Colonic mucosa (tissue), 4 donors: ENCODE measurements around the gene SLC29A3. TPM values are rescaled to one million over a fixed set of nuclear protein-coding genes. Genes with fewer than 3 reads are reported as not detected.

Experiments used
- DNase-seq: peaks from one replicate; pipeline ENCODE4 v3.0.0-alpha.2; 2020
- H3K27ac ChIP-seq: fragments of 200-600 bp; one replicate; pipeline ENCODE4 v1.8.0; 2021
- H3K27me3 ChIP-seq: fragments of 200-600 bp; one replicate; pipeline ENCODE4 v1.8.0; 2021
- H3K36me3 ChIP-seq: fragments of 200-600 bp; one replicate; pipeline ENCODE4 v1.8.0; 2021
- H3K4me1 ChIP-seq: fragments of 200-600 bp; one replicate; pipeline ENCODE4 v1.8.0; 2021; ENCODE audit warnings: mild to moderate bottlenecking
- H3K4me3 ChIP-seq: fragments of 200-600 bp; one replicate; pipeline ENCODE4 v1.8.0; 2021
- H3K9ac ChIP-seq, 2 donors: one replicate each; pipeline ENCODE4 v1.7.0; 2013; ENCODE audit warnings: control low read depth in 2 of 2, low read depth in 2 of 2, low read length in 2 of 2
- H3K9me3 ChIP-seq: fragments of 200-600 bp; one replicate; pipeline ENCODE4 v1.8.0; 2021
- intact Hi-C: fragments of 100-400 bp; cut with DNase I; formaldehyde crosslinking; loops from one replicate; pipeline ENCODE4 v1.14.1; 2022
- total RNA-seq, 2 donors: library from RNA; stranded (reverse); fragmentation: NEBNext Ultra II Directional in 1 of 2; extraction: Animal tissue kit (Norgen Biotek cat#: 25700) in 1 of 2; gene quantifications; one replicate each; pipeline ENCODE4 v1.2.1, GENCODE V29; 2021
- TF ChIP-seq, protein P1 (sequence below): fragments of 200-600 bp; IDR thresholded peaks from one replicate; pipeline ENCODE4 v1.8.0; 2022; ENCODE audit warnings: antibody characterized with exemption, mild to moderate bottlenecking
- donor health status: healthy.
- donor health status: DM: no; HTN: no; CAD: no.
- donor health status: DM: no; HTN: no; CAD: no.

The SLC29A3 gene
- total RNA-seq, 2 donors from 2014 or later = 3.8 to 6.5 TPM

DNA sequence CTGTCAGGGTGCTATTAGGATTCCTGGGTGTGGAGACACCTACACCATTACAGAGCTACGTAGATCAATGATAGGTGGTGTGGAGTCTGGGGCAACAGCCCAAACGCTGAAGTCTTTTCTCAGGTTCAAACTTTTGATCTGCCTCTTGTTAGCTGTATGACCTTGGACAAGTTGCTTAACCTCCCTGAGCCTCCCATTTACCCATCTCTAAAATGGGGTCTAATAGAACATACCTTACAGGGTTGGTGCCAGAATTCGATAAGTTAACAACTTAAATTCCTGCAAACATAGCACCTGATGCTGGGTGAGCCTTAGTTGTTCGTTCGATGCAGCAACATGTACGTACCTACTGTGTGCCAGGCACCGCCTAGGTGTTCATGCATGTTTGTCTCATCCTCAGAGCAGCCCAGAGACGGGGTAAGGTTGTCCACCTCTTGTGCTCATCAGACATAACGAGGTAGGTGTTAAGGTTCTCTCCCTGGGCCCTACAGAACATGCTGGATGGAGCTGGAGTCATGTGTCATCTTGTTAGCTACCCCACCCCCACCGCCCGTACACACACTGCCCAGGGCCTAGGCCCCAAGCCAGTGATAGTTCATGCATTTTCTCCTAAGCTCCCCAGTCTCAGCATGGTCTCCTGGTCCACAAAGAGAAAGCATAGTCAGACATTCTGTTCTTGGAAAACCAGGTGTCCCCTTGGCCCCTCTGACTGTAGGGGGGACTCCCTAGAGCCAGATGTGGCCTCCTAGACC lies 41.0 kb upstream of the SLC29A3 start:
- no peaks in the 10 kb centered on the region for H3K36me3 ChIP-seq
- TF ChIP-seq, protein P1, sequence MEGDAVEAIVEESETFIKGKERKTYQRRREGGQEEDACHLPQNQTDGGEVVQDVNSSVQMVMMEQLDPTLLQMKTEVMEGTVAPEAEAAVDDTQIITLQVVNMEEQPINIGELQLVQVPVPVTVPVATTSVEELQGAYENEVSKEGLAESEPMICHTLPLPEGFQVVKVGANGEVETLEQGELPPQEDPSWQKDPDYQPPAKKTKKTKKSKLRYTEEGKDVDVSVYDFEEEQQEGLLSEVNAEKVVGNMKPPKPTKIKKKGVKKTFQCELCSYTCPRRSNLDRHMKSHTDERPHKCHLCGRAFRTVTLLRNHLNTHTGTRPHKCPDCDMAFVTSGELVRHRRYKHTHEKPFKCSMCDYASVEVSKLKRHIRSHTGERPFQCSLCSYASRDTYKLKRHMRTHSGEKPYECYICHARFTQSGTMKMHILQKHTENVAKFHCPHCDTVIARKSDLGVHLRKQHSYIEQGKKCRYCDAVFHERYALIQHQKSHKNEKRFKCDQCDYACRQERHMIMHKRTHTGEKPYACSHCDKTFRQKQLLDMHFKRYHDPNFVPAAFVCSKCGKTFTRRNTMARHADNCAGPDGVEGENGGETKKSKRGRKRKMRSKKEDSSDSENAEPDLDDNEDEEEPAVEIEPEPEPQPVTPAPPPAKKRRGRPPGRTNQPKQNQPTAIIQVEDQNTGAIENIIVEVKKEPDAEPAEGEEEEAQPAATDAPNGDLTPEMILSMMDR = no peak
- H3K9me3 ChIP-seq = no peaks in the 10 kb centered on the region
- no peak for DNase-seq
- no peak overlapping the region for H3K9ac ChIP-seq
- no peaks in the 10 kb centered on the region for H3K4me1 ChIP-seq
- no peaks in the 10 kb centered on the region for H3K27me3 ChIP-seq
- H3K27ac ChIP-seq = no peak overlapping the region
- no peak overlapping the region for H3K4me3 ChIP-seq
- intact Hi-C loops = no loop called here

DNA sequence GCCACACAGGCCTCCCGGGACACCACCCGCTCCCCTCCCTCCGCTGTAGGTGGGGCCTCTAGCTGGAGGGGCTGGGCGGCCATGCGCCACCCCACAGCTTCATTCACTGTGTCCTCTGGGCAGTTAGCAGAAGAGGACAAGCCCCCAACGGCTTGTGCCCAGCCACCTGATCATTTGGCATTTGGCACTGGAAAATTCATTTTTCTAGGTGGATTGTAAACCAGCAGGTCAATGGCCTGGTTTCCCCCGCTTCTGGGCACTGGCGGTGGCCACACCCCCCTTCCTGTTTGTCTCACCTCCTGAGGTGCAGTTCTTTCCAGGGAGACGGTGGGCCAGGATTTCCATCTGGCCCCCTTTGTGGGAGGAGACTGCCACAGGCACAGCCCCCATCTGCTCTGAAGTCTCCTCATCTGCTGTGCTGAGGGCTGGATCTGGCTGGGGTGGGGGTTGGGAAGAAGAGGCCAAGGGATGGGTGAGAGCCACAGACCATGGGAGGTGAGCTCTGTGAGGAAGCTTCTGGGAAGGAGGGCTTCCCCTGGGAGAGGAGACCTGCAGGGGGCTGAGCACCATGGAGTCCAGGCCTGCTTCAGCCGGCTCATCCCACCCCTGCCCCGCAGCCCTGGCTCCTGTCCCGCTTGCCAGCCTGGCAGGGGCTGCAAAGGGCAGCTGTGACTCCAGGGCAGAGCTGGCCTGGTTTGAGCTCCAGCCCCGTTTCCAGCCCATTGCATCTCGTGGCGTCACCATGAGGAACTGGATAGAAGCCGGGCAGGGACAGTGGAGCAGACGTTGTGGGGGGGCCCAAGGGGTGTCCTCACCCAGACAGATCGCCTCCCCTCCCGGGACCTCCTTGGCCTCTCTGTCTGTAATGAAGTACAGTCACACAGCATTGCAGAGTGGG lies 40.1 kb upstream of the SLC29A3 start:
- Histone ChIP-seq H3K9ac (no peak overlapping the region), H3K4me1 (no peaks in the 10 kb centered on the region), H3K36me3 (no peaks in the 10 kb centered on the region), H3K27me3 (no peaks in the 10 kb centered on the region), H3K4me3 (no peak overlapping the region), H3K27ac (no peak overlapping the region), H3K9me3 (no peaks in the 10 kb centered on the region)
- intact Hi-C loops = no loop called here
- no peak for DNase-seq
- TF ChIP-seq, protein P1 = no peak

- H3K27ac ChIP-seq = no peak overlapping the region
- no peaks in the 10 kb centered on the region for H3K27me3 ChIP-seq
- intact Hi-C loops = loop anchor here (5.0 kb wide), 1 partner anchor 352 kb away; no protein-coding TSS in a partner anchor
- no peaks in the 10 kb centered on the region for H3K36me3 ChIP-seq
- no peak for DNase-seq
- no peaks in the 10 kb centered on the region for H3K4me1 ChIP-seq
- TF ChIP-seq, protein P1 = no peak
- H3K9ac ChIP-seq = no peak overlapping the region
- H3K4me3 ChIP-seq = no peak overlapping the region
- no peaks in the 10 kb centered on the region for H3K9me3 ChIP-seq
These were observed 39.4 kb upstream of the SLC29A3 start for GRCh38 chr10:71279590-71280170.

DNA sequence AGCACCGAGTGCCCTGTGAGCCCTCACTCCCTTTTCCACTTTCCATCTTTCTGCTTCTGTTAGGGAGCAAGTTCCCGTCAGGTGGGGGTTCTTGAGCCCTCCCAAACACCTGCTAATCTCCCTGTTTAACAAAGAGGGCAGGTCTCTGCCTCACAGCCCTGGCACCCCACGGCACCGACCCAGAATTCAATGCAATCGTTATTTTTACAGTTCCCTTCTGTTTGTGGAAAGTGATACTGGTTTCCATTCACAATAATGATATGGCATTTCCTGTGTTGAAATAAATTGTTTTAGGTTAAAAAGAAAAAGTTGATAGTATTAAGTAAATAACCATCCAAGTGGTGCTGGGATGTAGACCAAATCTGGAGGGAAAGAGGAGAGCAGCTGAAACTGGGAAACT lies 38.8 kb upstream of the SLC29A3 start:
- H3K27ac ChIP-seq = no peak overlapping the region
- no peaks in the 10 kb centered on the region for H3K36me3 ChIP-seq
- H3K27me3 ChIP-seq = no peaks in the 10 kb centered on the region
- H3K4me3 ChIP-seq = no peak overlapping the region
- intact Hi-C loops = loop anchor here (5.0 kb wide), 1 partner anchor 353 kb away; no protein-coding TSS in a partner anchor
- TF ChIP-seq, protein P1 = no peak
- H3K9ac ChIP-seq = no peak overlapping the region
- no peaks in the 10 kb centered on the region for H3K9me3 ChIP-seq
- no peaks in the 10 kb centered on the region for H3K4me1 ChIP-seq
- no peak for DNase-seq

DNA sequence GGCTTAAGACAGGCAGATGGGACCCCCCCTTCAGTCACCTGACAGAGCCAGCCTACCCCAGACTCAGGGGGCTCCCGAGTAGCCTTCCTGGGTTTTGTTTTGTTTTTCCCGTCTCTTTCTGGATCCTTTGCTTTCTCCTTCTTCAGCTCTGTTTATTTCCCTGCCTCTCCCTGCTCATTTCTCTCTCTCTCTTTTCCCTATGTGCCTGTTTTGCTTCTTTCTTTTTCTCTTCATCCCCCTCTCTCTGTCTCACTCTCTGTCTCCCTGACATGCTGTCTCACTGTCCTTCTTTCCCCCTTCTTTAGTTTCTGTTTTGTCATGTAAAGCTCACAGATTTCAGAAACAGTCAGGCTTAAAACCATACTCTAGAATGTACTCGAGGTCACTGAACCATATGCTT lies 38.2 kb upstream of the SLC29A3 start:
- no peaks in the 10 kb centered on the region for H3K27me3 ChIP-seq
- intact Hi-C loops = loop anchor here (5.0 kb wide), 1 partner anchor 354 kb away; no protein-coding TSS in a partner anchor
- no peak for DNase-seq
- TF ChIP-seq, protein P1 = no peak
- no peaks in the 10 kb centered on the region for H3K9me3 ChIP-seq
- H3K4me1 ChIP-seq = no peaks in the 10 kb centered on the region
- no peak overlapping the region for H3K27ac ChIP-seq
- H3K4me3 ChIP-seq = no peak overlapping the region
- no peaks in the 10 kb centered on the region for H3K36me3 ChIP-seq
- H3K9ac ChIP-seq = no peak overlapping the region
